ENCODE data around the gene TMEM272.

- TF ChIP-seq CTCF (IDR thresholded peaks at IDR 0.05): no peak
- no peak for TF ChIP-seq POLR2A (IDR thresholded peaks at IDR 0.05; ENCODE audit: low read depth)
- no peak for TF ChIP-seq POLR2AphosphoS5 (IDR thresholded peaks at IDR 0.05)
- TF ChIP-seq EP300 (IDR thresholded peaks at IDR 0.05): no peak
These were observed 24.9 kb downstream of the TMEM272 start for GRCh38 chr13:51820016-51820597.

Data from esophagus muscularis mucosa (tissue), 4 donors.